Fibroblast of skin of abdomen (primary cell): ENCODE measurements around the gene TUB. TPM values are rescaled to one million over a fixed set of nuclear protein-coding genes. Genes with fewer than 3 reads are reported as not detected.

Experiments
- DNase-seq: peaks from one replicate; pipeline ENCODE4 v3.0.0-alpha.2; 2013
- polyA plus RNA-seq, 2 experiments: library from polyadenylated mRNA; unstranded; fragments of 120-200 nt; gene quantifications; one replicate each; pipeline ENCODE4 v1.2.1, GENCODE V29; 2013; ENCODE audit not compliant: insufficient read length in 2 of 2

TUB gene, protein sequence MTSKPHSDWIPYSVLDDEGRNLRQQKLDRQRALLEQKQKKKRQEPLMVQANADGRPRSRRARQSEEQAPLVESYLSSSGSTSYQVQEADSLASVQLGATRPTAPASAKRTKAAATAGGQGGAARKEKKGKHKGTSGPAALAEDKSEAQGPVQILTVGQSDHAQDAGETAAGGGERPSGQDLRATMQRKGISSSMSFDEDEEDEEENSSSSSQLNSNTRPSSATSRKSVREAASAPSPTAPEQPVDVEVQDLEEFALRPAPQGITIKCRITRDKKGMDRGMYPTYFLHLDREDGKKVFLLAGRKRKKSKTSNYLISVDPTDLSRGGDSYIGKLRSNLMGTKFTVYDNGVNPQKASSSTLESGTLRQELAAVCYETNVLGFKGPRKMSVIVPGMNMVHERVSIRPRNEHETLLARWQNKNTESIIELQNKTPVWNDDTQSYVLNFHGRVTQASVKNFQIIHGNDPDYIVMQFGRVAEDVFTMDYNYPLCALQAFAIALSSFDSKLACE
- polyA plus RNA-seq (2013, experiment 1 of 2; ENCODE audit: insufficient read length) = 9.6 TPM
- polyA plus RNA-seq (2013, experiment 2 of 2; ENCODE audit: insufficient read length) = 9.3 TPM

DNA sequence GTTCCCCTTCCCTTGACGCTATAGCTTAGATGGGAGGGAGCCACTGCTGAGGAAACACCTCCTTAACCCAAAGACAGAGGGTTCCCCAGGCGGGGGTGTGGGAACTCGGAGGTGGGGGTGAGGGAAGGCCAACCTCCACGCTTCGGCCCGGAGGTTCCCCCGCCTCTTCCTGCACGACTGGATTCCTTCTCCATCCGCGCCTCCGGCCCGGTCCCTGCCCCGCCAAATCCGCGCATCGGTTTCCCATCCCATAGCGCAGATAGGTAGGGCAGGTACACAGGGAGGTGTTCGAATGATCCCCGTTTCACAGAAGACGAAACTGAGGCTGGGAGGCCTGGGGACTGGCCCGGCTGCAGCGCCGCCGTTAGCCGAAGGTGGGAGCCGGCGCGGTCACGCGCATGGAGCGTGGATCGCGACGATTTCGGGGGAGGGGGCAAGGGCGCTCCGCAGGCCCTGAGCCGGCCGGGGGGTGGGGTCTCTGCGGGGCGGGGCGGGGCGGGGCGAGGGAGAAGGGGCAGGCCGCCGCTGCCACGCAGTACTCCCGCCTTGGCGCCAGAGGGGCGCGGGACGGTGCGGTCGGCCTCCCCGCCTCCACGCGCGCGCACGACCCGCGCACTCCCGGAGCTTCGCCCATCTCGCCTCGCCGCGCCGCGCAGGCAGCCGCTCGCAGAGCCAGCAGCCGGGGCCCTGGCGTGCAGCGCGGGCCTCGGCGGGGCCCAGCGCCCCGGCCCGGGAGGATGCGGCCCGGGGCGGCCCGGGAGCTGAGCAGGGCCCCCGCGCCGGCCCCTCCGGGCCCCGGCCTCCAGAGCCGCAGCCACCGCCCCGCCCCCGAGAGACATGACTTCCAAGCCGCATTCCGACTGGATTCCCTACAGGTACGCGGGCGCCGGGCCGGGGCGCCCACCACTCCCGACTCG is at the start of gene TUB:
TUB (plus strand) TSS at position 538 of the 917 bp plus-strand sequence; CDS start at position 838, 300 bp downstream.
- DNase-seq = peak; percentile 35

DNA sequence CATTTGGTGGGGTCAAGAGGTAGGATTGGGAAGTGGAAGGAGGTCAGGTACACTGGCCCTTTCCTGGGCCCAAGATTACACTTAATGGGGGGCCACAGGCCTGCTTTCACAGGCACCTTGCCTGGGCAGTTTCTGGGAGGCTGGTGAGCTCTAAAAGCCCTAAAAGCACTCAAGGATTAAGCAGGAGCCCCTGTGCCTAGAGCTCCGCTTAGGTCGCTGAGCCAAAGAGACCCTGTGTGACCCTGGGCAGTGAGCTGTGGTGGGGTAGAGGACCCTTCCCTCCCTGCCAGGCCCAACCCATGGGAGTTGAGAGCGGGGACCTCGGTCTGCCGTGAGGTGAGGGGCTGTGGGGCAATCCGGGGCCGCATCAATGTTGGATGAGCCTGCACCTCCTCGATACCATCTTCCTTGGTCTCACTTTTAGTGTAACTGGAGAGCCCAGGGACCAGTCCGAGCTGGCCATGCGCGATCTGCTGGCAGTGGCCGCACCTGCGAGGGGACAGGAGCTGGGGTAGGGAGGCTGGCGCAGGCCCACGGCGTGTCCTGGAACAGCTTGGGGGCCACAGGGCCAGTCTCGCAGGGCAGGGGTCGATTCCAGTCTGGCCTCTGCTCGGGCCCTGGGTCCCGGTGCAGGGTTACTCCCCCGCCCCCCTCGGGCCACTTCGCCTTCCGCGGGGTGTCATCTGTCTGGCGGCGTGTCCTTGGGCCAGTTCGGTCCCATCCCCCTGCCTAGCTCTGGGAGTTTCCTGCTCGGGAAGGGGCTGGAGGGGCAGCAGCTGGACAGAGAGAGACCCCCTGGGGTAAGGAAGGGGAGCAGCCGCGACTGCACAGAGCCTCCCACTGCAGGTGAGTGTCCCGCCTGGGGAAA is 49.5 kb upstream of the TUB start:
- DNase-seq = no peak

DNA sequence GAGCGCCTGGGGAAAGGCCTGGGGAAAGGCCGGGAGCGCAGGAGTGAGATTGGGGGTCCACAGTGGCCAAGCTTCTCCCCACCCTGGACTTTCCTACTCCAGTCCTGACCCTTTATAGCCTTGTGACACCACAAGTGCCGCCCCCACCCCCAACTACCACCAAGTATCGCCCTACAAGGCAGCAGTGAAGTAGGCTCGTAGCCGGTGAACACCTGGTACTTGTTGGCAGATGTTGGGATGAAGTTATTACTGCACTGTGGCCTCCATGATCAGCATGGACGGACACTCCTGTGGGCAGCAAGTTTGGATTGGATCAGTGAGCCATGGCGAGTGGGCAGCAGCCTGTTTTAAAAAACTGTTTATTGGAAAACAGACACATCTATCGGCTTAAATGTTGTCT is 48.9 kb upstream of the TUB start:
- DNase-seq = no peak

DNA sequence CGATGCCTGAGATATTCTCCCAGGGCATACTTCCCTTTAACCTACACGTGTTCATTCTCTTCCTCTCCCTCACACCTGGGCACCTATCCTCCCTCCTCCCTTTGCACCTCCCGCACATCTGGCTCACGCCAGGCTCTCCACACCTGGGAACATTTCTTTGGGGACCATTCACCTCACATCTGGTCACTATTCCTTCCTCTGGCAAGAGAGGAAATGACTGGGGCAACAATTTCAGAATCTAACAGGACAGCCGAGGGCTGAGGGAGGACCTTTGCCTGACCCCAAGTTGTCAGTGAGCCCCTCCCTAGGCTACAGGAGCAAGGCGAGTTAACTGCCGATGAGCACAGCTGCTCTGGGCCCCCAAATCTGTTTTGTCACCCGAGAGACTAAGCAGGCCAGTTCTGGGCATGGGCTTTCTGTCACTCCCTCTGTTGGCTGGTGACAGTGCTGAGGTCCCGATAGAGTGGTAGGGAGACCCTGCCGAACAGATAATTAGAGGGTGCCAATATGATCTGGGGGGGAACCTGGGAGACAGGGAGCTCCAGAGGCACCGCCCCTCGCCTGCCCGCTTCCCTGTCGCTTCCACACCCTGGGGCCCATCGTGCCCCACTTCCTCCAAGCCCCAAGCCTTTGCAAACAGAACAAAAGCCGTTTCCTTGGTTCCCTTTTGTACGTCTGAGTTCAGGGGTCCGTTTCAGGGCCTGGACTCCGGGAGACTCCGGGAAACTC is 48.3 kb upstream of the TUB start:
- DNase-seq = no peak

DNA sequence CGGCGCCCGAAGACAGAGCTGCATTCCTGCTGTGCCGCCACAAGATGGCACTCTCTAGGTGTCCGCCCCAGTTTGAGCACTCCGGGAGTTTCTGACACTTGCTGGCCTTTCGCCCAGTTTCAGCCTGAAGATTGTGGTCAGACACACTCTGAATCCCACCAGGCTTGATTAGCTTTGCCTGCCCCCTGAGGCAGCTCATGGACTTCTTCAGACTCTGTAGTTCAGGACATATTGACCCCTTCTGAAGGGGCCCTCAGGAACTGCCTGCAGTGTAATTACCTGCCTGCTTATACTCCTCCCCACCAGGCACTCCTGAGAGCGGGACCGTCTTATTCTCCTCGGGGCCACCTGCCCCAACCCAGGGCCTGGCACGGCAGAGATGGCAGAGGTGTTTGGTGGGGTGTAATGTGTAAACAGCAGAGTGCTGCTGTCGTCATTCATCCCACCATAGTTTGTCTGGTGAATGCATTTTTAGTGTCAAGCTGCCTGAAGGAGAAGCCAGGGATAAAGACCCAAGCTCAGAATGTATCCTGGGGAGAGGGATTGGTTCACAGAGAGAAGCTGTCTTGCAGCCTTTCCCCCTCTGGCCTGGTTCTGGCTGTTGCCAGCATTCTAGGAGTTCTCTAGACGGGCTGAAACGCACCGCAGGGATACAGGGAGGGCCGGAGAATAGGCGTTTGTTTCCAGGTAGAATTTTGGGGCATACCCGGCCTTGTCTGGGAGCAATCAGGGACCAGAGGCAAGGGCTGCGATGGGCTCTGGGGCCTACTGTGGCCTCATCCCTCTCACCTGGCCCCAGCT is 47.5 kb upstream of the TUB start:
- peak; percentile 88 for DNase-seq

DNA sequence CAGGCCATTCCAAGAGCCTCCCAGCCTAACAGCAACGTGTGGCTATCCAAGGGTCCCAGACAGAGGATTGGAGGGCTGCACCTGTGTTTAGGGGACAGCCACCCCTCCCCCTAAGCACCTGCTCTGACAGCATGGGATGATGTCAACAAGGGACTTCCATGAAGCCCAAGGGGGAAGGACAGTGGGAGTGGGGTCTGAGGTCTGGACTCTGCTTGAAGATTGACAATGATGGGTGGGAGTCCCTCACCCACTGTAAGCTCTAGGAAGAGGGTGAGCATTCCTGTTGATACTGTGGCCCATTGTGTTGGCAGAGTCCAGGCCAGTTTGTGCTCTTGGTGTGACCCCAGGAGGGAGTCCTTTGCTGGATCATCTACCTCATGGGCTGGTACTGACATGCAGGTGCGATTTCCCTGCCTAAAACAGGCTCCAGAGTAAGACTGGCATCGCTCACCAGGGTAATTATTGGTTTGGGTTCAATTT is 46.9 kb upstream of the TUB start:
- DNase-seq = no peak

DNA sequence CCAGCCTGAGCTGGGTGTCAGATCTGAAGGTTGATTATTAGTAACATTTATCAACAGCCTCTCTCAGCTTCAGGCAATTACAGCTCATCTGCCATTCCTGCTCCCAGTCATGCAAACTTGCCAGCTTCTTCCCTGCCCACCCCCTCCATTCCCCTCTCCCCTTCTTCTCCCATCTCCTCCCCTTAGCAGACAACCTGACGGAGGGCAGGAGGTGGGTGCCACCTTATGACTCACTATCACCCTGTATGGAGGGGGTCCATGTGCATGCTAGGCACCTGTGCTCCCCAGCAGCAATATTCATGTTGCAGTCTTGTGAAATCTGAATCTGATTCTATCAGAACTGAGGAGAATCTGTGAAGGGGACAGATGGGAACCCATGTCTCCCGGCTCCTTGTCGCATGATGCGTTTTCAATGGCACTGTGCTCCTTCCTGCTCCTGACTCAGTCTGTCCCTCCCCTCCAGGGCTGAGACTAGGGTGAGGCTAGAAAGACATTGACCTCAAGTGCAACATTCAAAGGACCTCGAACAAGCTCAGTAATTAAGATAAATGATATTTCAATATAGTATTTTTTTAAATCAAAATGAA is 46.3 kb upstream of the TUB start:
- no peak for DNase-seq

DNA sequence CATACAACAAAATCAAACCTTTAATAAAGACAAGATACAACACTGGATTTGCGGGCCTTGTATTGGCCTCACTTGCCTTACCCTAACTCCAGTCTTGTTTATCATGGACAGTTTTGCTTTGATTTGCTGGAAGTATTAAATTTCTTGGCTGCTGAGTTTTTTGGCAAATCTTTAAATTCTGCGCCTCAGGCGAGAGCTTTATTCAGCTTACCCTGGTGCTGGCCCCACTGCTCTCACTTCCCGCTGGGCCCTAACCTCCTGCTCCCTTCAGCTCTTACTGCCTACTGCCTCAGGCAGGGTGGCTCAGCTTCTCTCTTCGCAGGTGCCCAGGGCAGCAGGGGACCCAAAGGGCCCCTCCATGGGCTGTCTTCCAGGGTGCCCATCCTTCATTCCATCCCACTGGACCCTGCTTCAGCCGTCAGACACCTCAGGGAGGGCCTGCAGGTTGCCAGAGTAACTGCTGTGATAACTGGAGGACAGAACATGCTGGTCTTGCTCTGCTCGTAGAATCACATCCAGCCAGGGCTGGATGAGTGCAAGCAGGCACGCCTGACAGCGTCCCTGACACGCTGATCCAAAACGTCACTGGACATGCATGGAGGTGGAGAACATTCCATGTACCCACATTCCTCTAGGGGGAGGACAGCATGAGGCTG is 45.7 kb upstream of the TUB start:
- no peak for DNase-seq

DNA sequence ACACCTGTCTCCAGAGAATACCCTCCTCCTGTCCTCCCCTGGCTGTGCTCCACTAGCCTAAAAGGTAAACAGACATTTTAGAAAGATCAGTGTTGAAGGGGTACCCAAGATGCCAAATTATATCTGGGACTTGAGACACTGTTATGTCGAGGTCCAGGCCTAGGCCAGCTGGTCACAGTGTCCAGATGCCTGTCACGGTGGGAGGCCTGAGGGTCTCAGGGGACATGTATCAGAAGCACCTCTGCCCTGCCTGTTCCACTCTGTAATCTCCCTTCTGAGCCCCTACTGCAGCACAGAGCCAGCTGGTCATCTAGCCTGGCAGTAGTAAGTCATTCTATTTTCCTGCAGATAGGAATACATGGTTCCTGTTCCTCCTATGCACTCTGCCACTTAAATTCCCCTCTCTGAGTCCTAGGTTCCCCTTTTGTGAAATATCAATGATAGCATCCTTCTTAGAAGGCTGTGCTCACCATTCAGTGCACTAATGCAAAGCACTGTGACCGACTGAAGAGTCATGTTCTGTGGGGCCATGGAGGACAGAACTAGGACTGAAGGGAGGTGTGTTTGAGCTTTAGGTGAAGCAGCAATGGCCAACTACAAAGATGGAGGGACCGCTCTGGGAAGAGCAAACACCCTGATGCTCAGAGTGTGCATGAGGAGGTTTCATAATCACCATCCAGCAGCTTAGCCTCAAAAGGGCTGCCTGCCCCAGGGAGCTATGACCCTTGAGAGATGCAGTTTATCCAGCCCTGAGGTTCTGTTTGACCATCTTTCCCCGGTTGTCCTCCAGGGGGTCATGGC is 44.8 kb upstream of the TUB start:
- DNase-seq = no peak

DNA sequence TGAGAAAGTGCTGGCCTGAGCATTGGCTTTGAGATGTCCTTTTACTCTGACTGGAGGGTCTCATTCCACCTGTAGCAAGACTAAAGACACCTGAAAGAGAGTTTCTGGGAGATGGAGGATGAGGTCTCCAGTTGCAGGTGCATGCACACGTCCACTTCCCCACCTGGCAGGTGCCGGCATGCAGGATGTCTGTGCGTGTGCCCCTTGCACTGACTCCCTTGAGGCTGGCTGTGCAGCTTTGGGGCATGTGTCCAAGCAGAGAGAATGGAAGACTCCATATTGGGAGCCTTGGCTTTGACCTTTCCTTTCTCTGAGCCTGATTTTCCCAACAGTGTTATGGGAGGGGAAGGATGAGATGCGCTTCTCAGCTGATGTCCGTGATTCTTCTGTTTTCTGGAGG is 44.0 kb upstream of the TUB start:
- no peak for DNase-seq

DNA sequence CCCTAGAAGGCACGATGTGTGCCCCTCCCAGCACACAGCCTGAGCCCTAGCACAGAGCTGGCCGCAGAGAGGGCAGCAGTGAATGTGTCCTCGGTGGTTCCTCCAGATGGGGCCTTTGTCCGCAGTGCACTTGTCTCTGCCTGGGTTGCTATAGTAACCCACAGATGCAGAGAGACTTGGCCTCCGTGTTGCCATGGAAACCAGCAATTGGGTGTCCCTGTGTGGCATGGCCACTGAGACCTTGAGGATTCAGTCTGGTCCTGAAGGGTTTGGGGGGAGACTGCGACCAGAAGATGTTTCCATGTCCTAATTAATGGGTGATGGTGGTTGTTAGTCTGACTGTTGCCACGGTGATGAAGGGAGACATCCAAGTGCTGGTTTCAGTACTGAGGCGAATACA is 42.6 kb upstream of the TUB start:
- DNase-seq = no peak

DNA sequence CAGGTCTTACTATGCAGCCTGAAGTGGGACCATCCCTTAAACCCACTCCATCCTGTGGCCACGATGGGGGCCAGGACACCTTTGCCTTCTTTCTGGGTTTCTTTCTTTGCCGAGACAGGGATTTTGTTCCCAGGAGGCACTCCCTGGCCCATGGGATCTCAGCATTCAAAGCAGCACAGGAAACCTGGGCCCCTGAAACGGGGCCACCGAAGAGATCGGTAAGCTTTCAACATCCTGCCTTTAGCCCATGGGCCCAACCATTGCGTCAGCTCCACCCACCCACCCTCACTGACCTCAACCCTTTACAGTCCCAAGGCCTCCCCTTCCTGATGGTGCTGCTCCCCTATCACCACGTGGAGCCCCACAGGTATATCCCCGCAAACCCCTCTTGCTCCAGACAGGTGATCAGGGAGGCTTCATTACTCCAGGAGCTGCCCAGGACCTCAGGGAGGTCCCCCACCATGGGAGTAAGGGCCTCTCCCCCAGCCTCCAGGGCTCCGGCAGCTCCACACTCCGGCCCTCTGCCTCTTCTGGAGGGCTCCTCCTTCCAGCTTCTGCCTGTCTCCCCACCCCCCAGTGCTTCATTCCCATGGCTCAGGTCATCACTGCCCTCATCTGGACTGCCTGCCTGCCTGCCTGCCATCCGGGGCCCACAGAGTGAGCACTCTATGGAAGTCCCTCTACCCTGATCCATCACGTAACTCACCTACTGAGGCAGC is 42.0 kb upstream of the TUB start:
- no peak for DNase-seq

DNA sequence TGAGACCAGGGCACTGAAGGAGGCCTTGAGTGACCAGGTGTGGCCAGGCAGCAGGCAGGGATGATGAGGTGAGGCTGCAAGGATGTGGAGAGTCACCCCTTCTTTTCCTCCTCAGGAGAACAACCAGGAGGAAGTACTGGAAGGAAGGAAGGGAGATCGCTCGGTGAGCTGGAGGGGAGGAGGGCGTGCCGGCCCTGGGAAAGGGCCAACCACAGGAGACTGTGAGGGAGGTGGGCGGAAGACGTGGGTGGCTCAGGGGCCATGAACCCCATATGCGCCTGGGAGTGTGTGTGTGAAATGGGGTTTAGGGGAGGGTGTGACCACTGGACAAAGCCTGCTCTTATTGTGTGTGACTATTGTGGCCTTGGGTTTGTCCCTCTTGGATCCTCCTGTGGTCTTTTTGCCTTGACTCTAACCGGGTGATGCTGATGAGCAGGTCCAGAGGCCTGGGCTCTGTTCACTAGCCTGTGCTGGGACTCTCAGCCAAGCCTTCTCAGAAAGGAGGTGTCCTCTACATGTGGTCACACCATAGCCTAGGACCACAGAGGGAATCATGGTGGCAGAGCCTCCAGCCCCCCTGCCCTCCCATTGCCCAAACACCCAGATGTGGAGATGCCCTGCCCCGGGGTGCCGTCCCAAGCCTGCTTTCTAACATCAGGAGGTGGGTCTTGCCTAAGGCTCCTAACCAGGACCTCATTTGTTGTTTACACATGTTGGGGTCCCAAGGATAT is 41.3 kb upstream of the TUB start:
- no peak for DNase-seq

DNA sequence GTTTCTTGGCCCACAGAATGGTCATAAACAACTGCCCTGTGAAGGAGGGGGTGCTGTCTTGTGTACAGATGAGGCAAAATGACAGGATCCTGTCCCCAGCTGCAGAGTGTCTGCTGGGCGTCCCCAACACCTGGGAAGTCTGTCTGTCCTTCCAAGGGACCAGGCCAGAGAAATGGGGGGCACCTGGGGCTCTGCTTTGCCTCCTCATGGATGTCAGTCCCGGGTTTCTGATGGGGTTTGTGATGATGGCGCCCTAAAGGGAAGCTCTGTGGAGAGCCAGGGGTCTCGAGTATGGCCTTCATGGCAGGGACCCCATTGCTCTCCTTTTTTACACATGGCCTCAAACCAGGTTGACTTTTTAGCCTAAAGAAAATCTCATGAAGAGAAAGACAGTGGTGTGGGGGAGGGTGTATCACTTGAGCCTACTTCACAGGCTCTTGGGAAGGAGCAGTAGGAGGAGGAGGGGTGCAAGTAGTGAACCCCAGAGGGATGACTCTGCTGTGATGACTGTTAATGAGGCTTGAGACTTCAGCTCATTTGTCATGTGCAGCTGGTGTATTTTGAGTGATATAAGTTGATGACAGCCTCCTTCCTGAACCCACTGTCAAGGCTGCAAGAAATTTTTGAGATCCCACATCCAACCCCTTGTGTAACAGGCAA is 40.6 kb upstream of the TUB start:
- DNase-seq = peak; percentile 29

DNA sequence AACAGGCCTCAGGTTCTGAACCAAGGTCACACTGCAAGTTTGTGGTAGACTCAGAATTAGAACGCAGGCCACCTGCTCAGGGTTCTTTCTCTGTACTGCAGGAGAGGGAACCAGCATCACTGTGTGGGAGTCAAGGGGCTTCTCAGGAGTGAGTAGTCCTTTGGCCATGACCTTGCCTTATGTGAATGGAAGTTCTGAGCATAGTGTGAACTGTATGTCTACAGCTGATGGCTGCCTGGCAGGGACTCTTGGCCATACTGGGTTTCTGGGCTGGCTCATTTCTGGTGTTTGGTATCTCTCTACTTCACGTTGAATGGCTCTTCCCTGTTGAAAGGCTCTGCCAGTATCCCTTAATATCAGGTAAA is 40.1 kb upstream of the TUB start:
- no peak for DNase-seq

DNA sequence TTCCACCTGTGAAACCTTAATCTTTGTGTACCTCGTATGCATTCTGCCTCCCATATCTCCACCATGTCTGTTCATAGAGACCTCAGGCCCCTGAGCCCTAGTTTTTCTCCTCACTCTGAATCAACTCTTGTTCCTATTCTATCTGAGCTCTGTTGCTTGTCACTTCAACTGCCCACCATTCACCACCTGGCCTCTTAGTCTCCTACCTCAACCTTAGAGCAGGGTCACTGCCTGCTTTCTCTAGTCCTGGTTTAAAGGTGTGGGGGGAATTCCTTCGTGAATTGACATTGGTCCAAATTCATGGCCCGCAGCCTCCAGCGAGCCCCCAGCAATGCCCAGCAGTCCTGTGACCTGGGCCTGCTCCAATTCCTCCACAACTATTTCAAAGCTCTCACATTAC is 39.4 kb upstream of the TUB start:
- no peak for DNase-seq

DNA sequence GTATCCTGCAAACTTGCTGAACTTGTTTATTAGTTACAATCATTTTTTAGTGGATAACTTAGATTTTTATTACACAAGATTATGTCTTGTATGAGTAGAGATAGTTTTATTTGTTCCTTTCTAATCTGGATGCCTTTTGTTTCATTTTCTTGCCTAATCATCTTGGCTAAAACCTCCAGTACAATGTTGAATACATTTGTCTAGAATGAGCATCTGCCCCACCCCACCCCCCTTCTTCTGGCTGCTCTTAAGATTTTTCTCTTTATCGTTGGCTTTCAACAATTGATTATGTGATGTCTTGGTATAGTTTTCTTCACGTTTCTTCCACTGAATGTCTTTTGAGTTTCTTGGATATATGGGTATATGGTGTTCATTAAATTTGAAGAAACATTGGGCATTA is 37.3 kb upstream of the TUB start:
- no peak for DNase-seq
